Heart right ventricle (tissue), 16 donors: ENCODE data around the gene ZBTB12. TPM values are rescaled to one million over a fixed set of nuclear protein-coding genes. Genes with fewer than 3 reads are reported as not detected.
A peak's percentile ranks its signal among the peaks of the same experiment; 100 is the strongest.
"Not testable (repeated sequence)": the region's sequence is repeated elsewhere in the genome, so short reads cannot be mapped to it uniquely, and the experiment has no call there.

Experiments
- ATAC-seq, 8 donors: fragments of 200-7000 bp; cut with Tn5 transposase; one replicate each; pipeline ENCODE4 v1.9.1; 2020; ENCODE audit warnings: mild to moderate bottlenecking in 8 of 8, moderate library complexity in 8 of 8, moderate number of reproducible peaks in 1 of 8
- DNase-seq, 2 donors: peaks; one replicate each; pipeline ENCODE4 v3.0.0-alpha.2; 2020
- H3K27ac ChIP-seq, 10 donors: fragments of 200-600 bp; sonication (generic) in 2 of 10; one replicate each; pipeline versions ENCODE4 v1.5.0 to v1.8.0; 2020 to 2022; ENCODE audit warnings: mild to moderate bottlenecking in 3 of 10
- H3K27me3 ChIP-seq, 7 donors: fragments of 200-600 bp; one replicate each; pipeline ENCODE4 v1.8.0; 2021 to 2022; ENCODE audit warnings: mild to moderate bottlenecking in 2 of 7
- H3K36me3 ChIP-seq, 9 donors: fragments of 200-600 bp; sonication (generic) in 1 of 9; one replicate each; pipeline versions ENCODE4 v1.5.0 to v1.8.0; 2020 to 2022; ENCODE audit warnings: mild to moderate bottlenecking in 2 of 9
- H3K4me1 ChIP-seq, 9 donors: fragments of 200-600 bp; sonication (generic) in 1 of 9; one replicate each; pipeline versions ENCODE4 v1.5.0 to v1.8.0; 2020 to 2022; ENCODE audit warnings: mild to moderate bottlenecking in 4 of 9
- H3K4me3 ChIP-seq, 10 donors: fragments of 200-600 bp; sonication (generic) in 2 of 10; one replicate each; pipeline versions ENCODE4 v1.5.0 to v1.8.0; 2020 to 2022; ENCODE audit warnings: mild to moderate bottlenecking in 7 of 10, moderate library complexity in 2 of 10
- H3K9me3 ChIP-seq, 11 donors: fragments of 200-600 bp in 10 of 11; sonication (generic) in 2 of 11; one replicate each; pipeline versions ENCODE4 v1.5.0 to v1.8.0; 2013 to 2022; ENCODE audit warnings: mild to moderate bottlenecking in 2 of 11, control low read depth in 1 of 11, moderate library complexity in 1 of 11
- CTCF ChIP-seq, 9 donors: fragments of 200-600 bp; sonication (generic) in 2 of 9; IDR thresholded peaks; one replicate each; pipeline versions ENCODE4 v1.5.0 to v1.8.0; 2021 to 2022; ENCODE audit warnings: antibody characterized with exemption in 9 of 9, mild to moderate bottlenecking in 5 of 9, moderate library complexity in 1 of 9
- WGBS, 2 donors: extraction: QIAGEN DNeasy Blood & Tissue Kit; methylation state at CpG; one replicate each; pipeline ENCODE4 v1.1.7; 2013; ENCODE audit warnings: inconsistent platforms in 1 of 2; 5-methylcytosine and 5-hydroxymethylcytosine counted together
- intact Hi-C, 10 donors: fragments of 100-400 bp; cut with DNase I; formaldehyde crosslinking; loops; one replicate each; pipeline versions ENCODE4 v1.11.1 to v1.14.2; 2022
- polyA plus RNA-seq, 2 donors: library from polyadenylated mRNA; stranded (reverse); fragments of 200-250 nt; gene quantifications; one replicate each; pipeline ENCODE4 v1.2.3, GENCODE V29; 2013
- total RNA-seq, 10 donors: library from RNA; stranded (reverse); fragmentation: NEBNext Ultra II Directional in 3 of 10; extraction: Animal tissue kit (Norgen Biotek cat#: 25700) in 3 of 10; gene quantifications; one replicate each; pipeline versions ENCODE4 v1.2.1 to v1.2.4, GENCODE V29; 2021 to 2023
- donor health status: Arrhythmogenic right ventricular cardiomyopathy.
- donor health status: ischemic (EF 13 %, LVEDD 7.1; RV severe dilation, severe dysfunction).
- donor health status: healthy with polysubstance abuse.
- donor health status: DM: no; HTN: yes; CAD: no.
- donor health status: DM: no; HTN: no; CAD: no.
- donor health status: ischemic (EF 25% LVEDD 6.9; RV normal size, moderate dysfunction).
- donor health status: ischemic (EF 25% LVEDD 5.7; RV mildly dilated, moderate dysfunction).
- donor health status: healthy.
- donor health status: DM: yes; HTN: yes; CAD: no.
- donor health status: Ischemic cardiomyopathy.
- donor health status: ischemic (EF 35%, LVEDD 5.7; RV mildly dilated, moderate dysfunction).
- donor health status: nonischemic (EF 11% LVEDD 7.7; RV severe dilation, severe dysfunction).
- donor health status: DM: yes; HTN: yes; CAD: no.
- donor health status: PGD.
- donor health status: ischemic (EF 29% LVEDD 5.4; RV normal size, mild dysfunction).
- donor health status: nonischemic (EF 23%, LVEDD 6.1; RV moderate dilation, normal function).

ZBTB12 gene
- total and polyA plus RNA-seq, 12 donors: 1.5 to 4.9 (median 2.6) TPM

GRCh38 chr6:31859923-31860322 is 42.0 kb downstream of the ZBTB12 start:
- no peak for ATAC-seq
- no peak for TF ChIP-seq CTCF (IDR thresholded peaks at IDR 0.05)
- Histone ChIP-seq H3K9me3 (no peaks in the 10 kb centered on the region), H3K4me1 (peaks cover 8 to 29% (median 21%) of the 10 kb centered on the region in 9 donors), H3K27me3 (no peaks in the 10 kb centered on the region), H3K4me3 (no peak overlapping the region), H3K36me3 (peaks cover 0 to 50% (median 21%) of the 10 kb centered on the region in 9 donors), H3K27ac (no peak overlapping the region)
- WGBS, 2 donors: 92 to 96% methylated on average over 11 of the region's 11 CpGs
- intact Hi-C loops: loop anchor here in 1 of 10 donors (10.0 kb wide), 1 partner anchor 175 kb away; the partner anchor contains the start of gene LY6G5C
- no peak for DNase-seq

- peaks cover 0 to 50% (median 21%) of the 10 kb centered on the region in 9 donors for H3K36me3 ChIP-seq
- H3K4me1 ChIP-seq: peaks cover 8 to 21% (median 12%) of the 10 kb centered on the region in 9 donors
- ATAC-seq (no peak), DNase-seq (no peak)
- TF ChIP-seq CTCF (IDR thresholded peaks at IDR 0.05): no peak
- intact Hi-C loops: no loop called here
- H3K4me3 ChIP-seq: no peak overlapping the region
- H3K27ac ChIP-seq: no peak overlapping the region
- WGBS, 2 donors: 96 to 98% methylated on average over 8 of the region's 8 CpGs
- H3K9me3 ChIP-seq: no peaks in the 10 kb centered on the region
- H3K27me3 ChIP-seq: no peaks in the 10 kb centered on the region
Measured at GRCh38 chr6:31858707-31859106, 43.2 kb downstream of the ZBTB12 start.

- H3K9me3 ChIP-seq, ATAC-seq, H3K4me3 ChIP-seq, DNase-seq, intact Hi-C loops, H3K27ac ChIP-seq, H3K27me3 ChIP-seq: not testable (repeated sequence)
- WGBS, 2 donors: 95% methylated on average over 8 of the region's 8 CpGs
- Histone ChIP-seq H3K36me3 (peaks cover 0 to 50% (median 21%) of the 10 kb centered on the region in 9 donors), H3K4me1 (peaks cover 4 to 14% (median 11%) of the 10 kb centered on the region in 9 donors)
Measured at GRCh38 chr6:31857774-31858173, 44.1 kb downstream of the ZBTB12 start.

- intact Hi-C loops, DNase-seq, H3K36me3 ChIP-seq, H3K27me3 ChIP-seq, H3K4me1 ChIP-seq, H3K27ac ChIP-seq, H3K9me3 ChIP-seq, H3K4me3 ChIP-seq: not testable (repeated sequence)
- ATAC-seq: peak in 1 of 8 donors; percentile 14
- 88 to 89% methylated on average over 35 of the region's 35 CpGs for WGBS, 2 donors
Measured at GRCh38 chr6:31851980-31852718, 49.7 kb downstream of the ZBTB12 start.

- H3K4me1 ChIP-seq: no peaks in the 10 kb centered on the region
- TF ChIP-seq CTCF (IDR thresholded peaks at IDR 0.05): no peak
- no peaks in the 10 kb centered on the region for H3K27me3 ChIP-seq
- H3K27ac ChIP-seq: no peak overlapping the region
- intact Hi-C loops: no loop called here
- no peak overlapping the region for H3K4me3 ChIP-seq
- ATAC-seq: no peak
- peaks cover 0 to under 1% (median 0%) of the 10 kb centered on the region in 9 donors for H3K36me3 ChIP-seq
- WGBS, 2 donors: 78 to 84% methylated on average over 2 of the region's 2 CpGs
- H3K9me3 ChIP-seq: no peaks in the 10 kb centered on the region
- no peak for DNase-seq
Measured at GRCh38 chr6:31851485-31851832, 50.4 kb downstream of the ZBTB12 start.
